ENCODE results near the gene RIT1. TPM values are rescaled to one million over a fixed set of nuclear protein-coding genes. Genes with fewer than 3 reads are reported as not detected.

Gene RIT1
- total RNA-seq, 1 experiment from 2014 or later = 28.1 TPM

DNA sequence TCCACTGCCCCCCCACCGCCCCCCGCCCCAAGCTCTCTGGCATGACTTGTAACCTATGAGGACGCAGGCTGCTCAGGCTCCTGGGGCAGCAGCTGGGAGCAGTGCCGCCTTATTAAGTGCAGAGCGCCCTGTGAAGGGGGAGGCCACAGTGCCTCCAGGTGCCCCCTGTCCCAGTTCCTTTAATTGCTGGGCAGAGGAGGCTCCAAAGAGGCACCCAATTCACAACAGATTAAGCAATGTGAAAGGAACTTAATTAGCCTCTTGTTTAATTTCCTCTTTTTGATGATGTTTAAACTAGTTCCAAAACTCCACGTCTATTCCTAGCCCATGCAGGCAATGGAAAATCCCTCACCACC lies 33.3 kb upstream of the RIT1 start:
- Histone ChIP-seq H3K4me1 (ENCODE audit: control insufficient read depth, insufficient read depth, low read length) (peaks cover 72% of the 10 kb centered on the region), H3K4me3 (ENCODE audit: low read depth in 2 of 2, low read length in 2 of 2) (peak overlapping the region in 1 of 2 experiments; percentile 14; a peak in 1 of 4 replicates), H3K27me3 (ENCODE audit: control insufficient read depth, insufficient read depth, low read length) (no peaks in the 10 kb centered on the region), H3K9me3 (ENCODE audit: control insufficient read depth, insufficient read depth, low read depth, low read length) (no peaks in the 10 kb centered on the region), H3K36me3 (ENCODE audit: control insufficient read depth, insufficient read depth, low read length) (peaks cover 6% of the 10 kb centered on the region; the same call in 1 of the 2 replicates), H3K27ac (ENCODE audit: low read length) (peak overlapping the region; percentile 99)
- DNase-seq (ENCODE audit: low read depth, low spot score) = no peak
- CTCF ChIA-PET = interaction anchor here (0.5 to 1.2 kb wide), 2 partner anchors 23 to 26 kb away, joined by 3 read pairs; no protein-coding TSS in a partner anchor
- intact Hi-C loops (cut with micrococcal nuclease; ENCODE audit: unreplicated experiment) = loop anchor here (5.0 kb wide), 1 partner anchor 113 kb away; no protein-coding TSS in a partner anchor
- in situ Hi-C loops (cut with HindIII; ENCODE audit: low pct_unique_long_range_greater_than_20kb, low sequenced_read_pairs) = no loop called here
- TF ChIP-seq, protein P1, sequence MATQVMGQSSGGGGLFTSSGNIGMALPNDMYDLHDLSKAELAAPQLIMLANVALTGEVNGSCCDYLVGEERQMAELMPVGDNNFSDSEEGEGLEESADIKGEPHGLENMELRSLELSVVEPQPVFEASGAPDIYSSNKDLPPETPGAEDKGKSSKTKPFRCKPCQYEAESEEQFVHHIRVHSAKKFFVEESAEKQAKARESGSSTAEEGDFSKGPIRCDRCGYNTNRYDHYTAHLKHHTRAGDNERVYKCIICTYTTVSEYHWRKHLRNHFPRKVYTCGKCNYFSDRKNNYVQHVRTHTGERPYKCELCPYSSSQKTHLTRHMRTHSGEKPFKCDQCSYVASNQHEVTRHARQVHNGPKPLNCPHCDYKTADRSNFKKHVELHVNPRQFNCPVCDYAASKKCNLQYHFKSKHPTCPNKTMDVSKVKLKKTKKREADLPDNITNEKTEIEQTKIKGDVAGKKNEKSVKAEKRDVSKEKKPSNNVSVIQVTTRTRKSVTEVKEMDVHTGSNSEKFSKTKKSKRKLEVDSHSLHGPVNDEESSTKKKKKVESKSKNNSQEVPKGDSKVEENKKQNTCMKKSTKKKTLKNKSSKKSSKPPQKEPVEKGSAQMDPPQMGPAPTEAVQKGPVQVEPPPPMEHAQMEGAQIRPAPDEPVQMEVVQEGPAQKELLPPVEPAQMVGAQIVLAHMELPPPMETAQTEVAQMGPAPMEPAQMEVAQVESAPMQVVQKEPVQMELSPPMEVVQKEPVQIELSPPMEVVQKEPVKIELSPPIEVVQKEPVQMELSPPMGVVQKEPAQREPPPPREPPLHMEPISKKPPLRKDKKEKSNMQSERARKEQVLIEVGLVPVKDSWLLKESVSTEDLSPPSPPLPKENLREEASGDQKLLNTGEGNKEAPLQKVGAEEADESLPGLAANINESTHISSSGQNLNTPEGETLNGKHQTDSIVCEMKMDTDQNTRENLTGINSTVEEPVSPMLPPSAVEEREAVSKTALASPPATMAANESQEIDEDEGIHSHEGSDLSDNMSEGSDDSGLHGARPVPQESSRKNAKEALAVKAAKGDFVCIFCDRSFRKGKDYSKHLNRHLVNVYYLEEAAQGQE (IDR thresholded peaks at IDR 0.05; ENCODE audit: insufficient read depth in 1 of 2, low read depth in 2 of 2, low read length in 1 of 2) = no peak
- TF ChIP-seq SIN3A (IDR thresholded peaks at IDR 0.05; ENCODE audit: borderline replicate concordance, insufficient read depth, low read depth, low read length) = no peak
- TF ChIP-seq, protein P2, sequence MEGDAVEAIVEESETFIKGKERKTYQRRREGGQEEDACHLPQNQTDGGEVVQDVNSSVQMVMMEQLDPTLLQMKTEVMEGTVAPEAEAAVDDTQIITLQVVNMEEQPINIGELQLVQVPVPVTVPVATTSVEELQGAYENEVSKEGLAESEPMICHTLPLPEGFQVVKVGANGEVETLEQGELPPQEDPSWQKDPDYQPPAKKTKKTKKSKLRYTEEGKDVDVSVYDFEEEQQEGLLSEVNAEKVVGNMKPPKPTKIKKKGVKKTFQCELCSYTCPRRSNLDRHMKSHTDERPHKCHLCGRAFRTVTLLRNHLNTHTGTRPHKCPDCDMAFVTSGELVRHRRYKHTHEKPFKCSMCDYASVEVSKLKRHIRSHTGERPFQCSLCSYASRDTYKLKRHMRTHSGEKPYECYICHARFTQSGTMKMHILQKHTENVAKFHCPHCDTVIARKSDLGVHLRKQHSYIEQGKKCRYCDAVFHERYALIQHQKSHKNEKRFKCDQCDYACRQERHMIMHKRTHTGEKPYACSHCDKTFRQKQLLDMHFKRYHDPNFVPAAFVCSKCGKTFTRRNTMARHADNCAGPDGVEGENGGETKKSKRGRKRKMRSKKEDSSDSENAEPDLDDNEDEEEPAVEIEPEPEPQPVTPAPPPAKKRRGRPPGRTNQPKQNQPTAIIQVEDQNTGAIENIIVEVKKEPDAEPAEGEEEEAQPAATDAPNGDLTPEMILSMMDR (IDR thresholded peaks at IDR 0.05) = no peak
- no peak for TF ChIP-seq TCF7L2 (IDR thresholded peaks at IDR 0.05; ENCODE audit: low read depth, low read length)
- TF ChIP-seq POLR2AphosphoS5 (IDR thresholded peaks at IDR 0.05; ENCODE audit: low read depth, low read length) = no peak
- POLR2A ChIA-PET = interaction anchor here (1.2 to 1.5 kb wide), 2 partner anchors 10 to 33 kb away, joined by 3 to 5 read pairs; partner anchors contain the start of gene KHDC4
- ATAC-seq = peak; percentile 52
- BruUV-seq (replicated peaks) = no TSS peak

DNA sequence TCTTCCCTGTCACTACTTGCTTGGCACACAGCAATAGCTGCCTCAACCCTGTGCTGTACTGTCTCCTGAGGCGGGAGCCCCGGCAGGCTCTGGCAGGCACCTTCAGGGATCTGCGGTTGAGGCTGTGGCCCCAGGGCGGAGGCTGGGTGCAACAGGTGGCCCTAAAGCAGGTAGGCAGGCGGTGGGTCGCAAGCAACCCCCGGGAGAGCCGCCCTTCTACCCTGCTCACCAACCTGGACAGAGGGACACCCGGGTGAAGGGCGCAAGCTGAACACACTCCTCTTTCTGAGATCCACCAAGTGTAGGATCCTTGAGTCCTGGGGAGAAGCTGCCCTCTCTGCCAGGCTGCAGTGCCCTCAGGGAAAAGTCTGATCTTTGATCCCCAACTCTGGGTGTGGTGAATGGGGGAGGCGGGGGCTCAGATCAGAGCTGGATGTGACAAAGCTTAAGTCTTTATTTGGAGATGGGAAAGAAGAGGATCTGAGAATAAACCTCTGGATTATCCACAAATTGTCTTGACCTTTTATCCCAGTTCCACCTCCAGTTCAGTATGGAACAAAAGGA lies 31.5 kb upstream of the RIT1 start:
- no peaks in the 10 kb centered on the region for H3K9me3 ChIP-seq (ENCODE audit: control insufficient read depth, insufficient read depth, low read depth, low read length)
- ATAC-seq = no peak
- 0 out of 2 replicates have a peak, but pooled peaks cover 3% of the 10 kb centered on the region for H3K36me3 ChIP-seq (ENCODE audit: control insufficient read depth, insufficient read depth, low read length)
- ChIA-PET CTCF (interaction anchor here (0.6 kb wide), 1 partner anchor 173 kb away, joined by 7 read pairs; no protein-coding TSS in a partner anchor), POLR2A (interaction anchor here (0.9 kb wide), 1 partner anchor 11 kb away, joined by 5 read pairs; no protein-coding TSS in a partner anchor)
- H3K4me3 ChIP-seq (ENCODE audit: low read depth in 2 of 2, low read length in 2 of 2) = peak overlapping the region; percentile 43 to 51
- intact Hi-C loops (cut with micrococcal nuclease; ENCODE audit: unreplicated experiment) (loop anchor here (5.0 kb wide), 1 partner anchor 115 kb away; no protein-coding TSS in a partner anchor), in situ Hi-C loops (cut with HindIII; ENCODE audit: low pct_unique_long_range_greater_than_20kb, low sequenced_read_pairs) (no loop called here)
- BruUV-seq (replicated peaks) = no TSS peak
- H3K27me3 ChIP-seq (ENCODE audit: control insufficient read depth, insufficient read depth, low read length) = no peaks in the 10 kb centered on the region
- TF ChIP-seq, protein P2 (IDR thresholded peaks at IDR 0.05) = no peak
- TF ChIP-seq TCF7L2 (IDR thresholded peaks at IDR 0.05; ENCODE audit: low read depth, low read length) (no peak), SIN3A (IDR thresholded peaks at IDR 0.05; ENCODE audit: borderline replicate concordance, insufficient read depth, low read depth, low read length) (no peak), POLR2AphosphoS5 (IDR thresholded peaks at IDR 0.05; ENCODE audit: low read depth, low read length) (no peak)
- DNase-seq (ENCODE audit: low read depth, low spot score) = no peak
- H3K27ac ChIP-seq (ENCODE audit: low read length) = peak overlapping the region; percentile 99
- H3K4me1 ChIP-seq (ENCODE audit: control insufficient read depth, insufficient read depth, low read length) = peaks cover 78% of the 10 kb centered on the region

Measured in Panc1 (cell line).